ENCODE data around the gene CADPS2. TPM values are rescaled to one million over a fixed set of nuclear protein-coding genes. Genes with fewer than 3 reads are reported as not detected.

The CADPS2 gene
- total RNA-seq, 1 donor from 2014 or later = 6.4 TPM

DNA sequence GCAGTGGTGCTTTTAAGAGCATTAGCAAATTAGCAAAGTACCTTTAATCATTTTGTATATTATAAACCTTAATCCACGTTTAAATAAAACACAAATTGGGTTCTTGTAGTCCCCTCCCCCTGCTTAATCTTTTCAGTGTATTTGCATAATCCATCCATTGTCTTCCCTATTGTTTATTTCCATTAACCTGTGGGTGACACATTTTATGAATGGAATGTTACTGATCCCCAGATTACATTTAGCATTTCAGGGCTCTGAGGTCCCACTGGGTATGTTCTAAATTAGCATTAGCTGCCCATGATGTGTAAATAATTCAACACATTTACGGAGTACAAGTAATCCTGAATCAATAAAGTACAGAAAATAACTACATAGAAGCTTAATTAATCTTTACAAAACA, 443.3 kb downstream of the CADPS2 start:
- TF ChIP-seq EZH2 (IDR thresholded peaks at IDR 0.05; ENCODE audit: insufficient read depth, low read length) = no peak
- TF ChIP-seq, protein P1, sequence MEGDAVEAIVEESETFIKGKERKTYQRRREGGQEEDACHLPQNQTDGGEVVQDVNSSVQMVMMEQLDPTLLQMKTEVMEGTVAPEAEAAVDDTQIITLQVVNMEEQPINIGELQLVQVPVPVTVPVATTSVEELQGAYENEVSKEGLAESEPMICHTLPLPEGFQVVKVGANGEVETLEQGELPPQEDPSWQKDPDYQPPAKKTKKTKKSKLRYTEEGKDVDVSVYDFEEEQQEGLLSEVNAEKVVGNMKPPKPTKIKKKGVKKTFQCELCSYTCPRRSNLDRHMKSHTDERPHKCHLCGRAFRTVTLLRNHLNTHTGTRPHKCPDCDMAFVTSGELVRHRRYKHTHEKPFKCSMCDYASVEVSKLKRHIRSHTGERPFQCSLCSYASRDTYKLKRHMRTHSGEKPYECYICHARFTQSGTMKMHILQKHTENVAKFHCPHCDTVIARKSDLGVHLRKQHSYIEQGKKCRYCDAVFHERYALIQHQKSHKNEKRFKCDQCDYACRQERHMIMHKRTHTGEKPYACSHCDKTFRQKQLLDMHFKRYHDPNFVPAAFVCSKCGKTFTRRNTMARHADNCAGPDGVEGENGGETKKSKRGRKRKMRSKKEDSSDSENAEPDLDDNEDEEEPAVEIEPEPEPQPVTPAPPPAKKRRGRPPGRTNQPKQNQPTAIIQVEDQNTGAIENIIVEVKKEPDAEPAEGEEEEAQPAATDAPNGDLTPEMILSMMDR (IDR thresholded peaks at IDR 0.05; ENCODE audit: insufficient read depth, low read depth, low read length) = no peak
- no peaks in the 10 kb centered on the region for H3K36me3 ChIP-seq (ENCODE audit: insufficient read depth, low read length)
- H3K4me1 ChIP-seq (ENCODE audit: insufficient read depth, low read length) = no peaks in the 10 kb centered on the region
- no peaks in the 10 kb centered on the region for H3K27me3 Mint-ChIP-seq (ENCODE audit: low read depth, unreplicated experiment)
- H2AFZ ChIP-seq (ENCODE audit: low read depth, low read length) = no peak overlapping the region
- DNase-seq (ENCODE audit: low read depth) (no peak), FAIRE-seq (no peak)
- no peaks in the 10 kb centered on the region for H3K9me3 Mint-ChIP-seq (ENCODE audit: unreplicated experiment)
- H3K9ac ChIP-seq (ENCODE audit: low read length) = no peak overlapping the region
- H3K27ac Mint-ChIP-seq (ENCODE audit: unreplicated experiment) = no peak overlapping the region
- no peaks in the 10 kb centered on the region for H4K20me1 ChIP-seq (ENCODE audit: insufficient read depth, low read length)
- no peaks in the 10 kb centered on the region for H3K79me2 ChIP-seq (ENCODE audit: insufficient read depth, low read length)
- no peaks in the 10 kb centered on the region for H3K9me3 ChIP-seq (ENCODE audit: insufficient read depth, low read depth, low read length)
- no peak overlapping the region for H3K4me3 Mint-ChIP-seq (ENCODE audit: unreplicated experiment)
- peaks cover 3% of the 10 kb centered on the region for H3K4me1 Mint-ChIP-seq (ENCODE audit: low read depth, unreplicated experiment)
- no peak overlapping the region for H3K4me3 ChIP-seq (ENCODE audit: insufficient read depth, low read depth, low read length)
- H3K36me3 Mint-ChIP-seq (ENCODE audit: low read depth, unreplicated experiment) = peaks cover under 1% of the 10 kb centered on the region
- no peak overlapping the region for H3K27ac ChIP-seq (ENCODE audit: low read depth, low read length)
- H3K27me3 ChIP-seq (ENCODE audit: insufficient read depth, low read length) = no peaks in the 10 kb centered on the region
- H3K4me2 ChIP-seq (ENCODE audit: low read length) = no peak overlapping the region

DNA sequence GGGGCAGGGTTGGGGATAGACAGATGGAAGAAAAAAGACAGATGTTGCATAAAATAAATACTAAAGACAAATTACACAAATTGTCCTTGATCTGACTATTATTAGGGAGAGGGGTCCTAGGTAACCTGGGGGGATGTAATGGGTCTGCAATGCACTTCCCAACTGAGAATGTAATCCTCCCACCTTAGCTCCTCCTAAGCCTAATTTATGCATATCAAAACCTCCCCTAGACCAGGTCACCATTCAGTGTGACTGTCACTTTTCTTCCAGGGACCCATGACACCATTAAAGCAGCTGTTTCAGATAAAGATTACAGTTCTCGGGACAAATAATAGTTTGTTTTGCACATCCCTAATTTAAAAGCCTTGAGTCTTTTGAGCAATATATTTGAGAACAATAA, 447.8 kb downstream of the CADPS2 start:
- no peaks in the 10 kb centered on the region for H3K79me2 ChIP-seq (ENCODE audit: insufficient read depth, low read length)
- no peaks in the 10 kb centered on the region for H3K9me3 ChIP-seq (ENCODE audit: insufficient read depth, low read depth, low read length)
- no peaks in the 10 kb centered on the region for H4K20me1 ChIP-seq (ENCODE audit: insufficient read depth, low read length)
- no peak for TF ChIP-seq EZH2 (IDR thresholded peaks at IDR 0.05; ENCODE audit: insufficient read depth, low read length)
- no peak for DNase-seq (ENCODE audit: low read depth)
- H3K4me1 ChIP-seq (ENCODE audit: insufficient read depth, low read length) = no peaks in the 10 kb centered on the region
- H2AFZ ChIP-seq (ENCODE audit: low read depth, low read length) = no peak overlapping the region
- H3K36me3 Mint-ChIP-seq (ENCODE audit: low read depth, unreplicated experiment) = no peaks in the 10 kb centered on the region
- H3K4me3 ChIP-seq (ENCODE audit: insufficient read depth, low read depth, low read length) = no peak overlapping the region
- no peak overlapping the region for H3K9ac ChIP-seq (ENCODE audit: low read length)
- no peak overlapping the region for H3K4me3 Mint-ChIP-seq (ENCODE audit: unreplicated experiment)
- H3K27ac ChIP-seq (ENCODE audit: low read depth, low read length) = no peak overlapping the region
- H3K36me3 ChIP-seq (ENCODE audit: insufficient read depth, low read length) = no peaks in the 10 kb centered on the region
- FAIRE-seq = no peak
- no peak overlapping the region for H3K27ac Mint-ChIP-seq (ENCODE audit: unreplicated experiment)
- no peaks in the 10 kb centered on the region for H3K27me3 Mint-ChIP-seq (ENCODE audit: low read depth, unreplicated experiment)
- H3K4me2 ChIP-seq (ENCODE audit: low read length) = no peak overlapping the region
- peaks cover 3% of the 10 kb centered on the region for H3K4me1 Mint-ChIP-seq (ENCODE audit: low read depth, unreplicated experiment)
- H3K9me3 Mint-ChIP-seq (ENCODE audit: unreplicated experiment) = no peaks in the 10 kb centered on the region
- H3K27me3 ChIP-seq (ENCODE audit: insufficient read depth, low read length) = no peaks in the 10 kb centered on the region

DNA sequence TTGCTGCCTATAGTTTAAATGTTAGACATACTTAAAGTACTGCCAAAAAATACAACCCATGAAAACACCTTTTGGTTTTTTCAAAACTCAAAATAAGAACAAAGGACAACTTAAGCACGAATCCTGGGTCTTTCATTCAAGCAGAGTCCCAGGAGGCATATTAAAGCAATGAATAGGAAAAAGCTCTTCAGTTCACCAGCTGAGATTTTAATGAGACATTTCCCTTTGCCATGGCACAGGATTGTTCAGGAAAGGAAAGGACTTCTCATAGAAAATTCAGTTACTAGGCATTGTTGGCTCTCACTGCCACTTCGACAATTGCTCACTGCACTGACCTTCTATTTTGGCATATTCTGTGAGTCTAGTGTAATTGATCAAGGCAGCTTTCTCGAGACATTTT, 448.3 kb downstream of the CADPS2 start:
- H3K27ac ChIP-seq (ENCODE audit: low read depth, low read length) = no peak overlapping the region

More for the DNA sequence above, 448.3 kb downstream of the CADPS2 start:
- no peaks in the 10 kb centered on the region for H4K20me1 ChIP-seq (ENCODE audit: insufficient read depth, low read length)
- no peaks in the 10 kb centered on the region for H3K36me3 Mint-ChIP-seq (ENCODE audit: low read depth, unreplicated experiment)
- no peak overlapping the region for H3K4me3 Mint-ChIP-seq (ENCODE audit: unreplicated experiment)
- no peak overlapping the region for H2AFZ ChIP-seq (ENCODE audit: low read depth, low read length)
- no peak overlapping the region for H3K4me2 ChIP-seq (ENCODE audit: low read length)
- H3K4me1 Mint-ChIP-seq (ENCODE audit: low read depth, unreplicated experiment) = peaks cover 3% of the 10 kb centered on the region
- no peaks in the 10 kb centered on the region for H3K9me3 Mint-ChIP-seq (ENCODE audit: unreplicated experiment)
- TF ChIP-seq EZH2 (IDR thresholded peaks at IDR 0.05; ENCODE audit: insufficient read depth, low read length) = no peak
- TF ChIP-seq, protein P1 (IDR thresholded peaks at IDR 0.05; ENCODE audit: insufficient read depth, low read depth, low read length) = no peak
- no peaks in the 10 kb centered on the region for H3K9me3 ChIP-seq (ENCODE audit: insufficient read depth, low read depth, low read length)
- DNase-seq (ENCODE audit: low read depth) = no peak
- H3K79me2 ChIP-seq (ENCODE audit: insufficient read depth, low read length) = no peaks in the 10 kb centered on the region
- no peaks in the 10 kb centered on the region for H3K36me3 ChIP-seq (ENCODE audit: insufficient read depth, low read length)
- H3K4me3 ChIP-seq (ENCODE audit: insufficient read depth, low read depth, low read length) = no peak overlapping the region
- no peak overlapping the region for H3K9ac ChIP-seq (ENCODE audit: low read length)
- H3K4me1 ChIP-seq (ENCODE audit: insufficient read depth, low read length) = no peaks in the 10 kb centered on the region
- FAIRE-seq = no peak
- H3K27ac Mint-ChIP-seq (ENCODE audit: unreplicated experiment) = no peak overlapping the region
- no peaks in the 10 kb centered on the region for H3K27me3 Mint-ChIP-seq (ENCODE audit: low read depth, unreplicated experiment)
- H3K27me3 ChIP-seq (ENCODE audit: insufficient read depth, low read length) = no peaks in the 10 kb centered on the region
